Astrocyte of the spinal cord (primary cell): Measurements from ENCODE around the gene SYT9.

Source experiments
- DNase-seq: peaks from one replicate; pipeline ENCODE4 v3.0.0; 2011; ENCODE audit warnings: low read depth, low spot score
- H3K4me3 ChIP-seq: 2 replicates; pipeline ENCODE4 v1.5.1; 2011; ENCODE audit warnings: low read depth, mild to moderate bottlenecking, low read length, moderate library complexity
- in situ Hi-C: cut with HindIII; loops from 2 replicates; pipeline ENCODE4 v1.10.0; 2017; ENCODE audit warnings: low sequenced_read_pairs
- TF ChIP-seq, protein P1 (sequence below): IDR thresholded peaks from 2 replicates; pipeline ENCODE4 v1.5.1; 2012; ENCODE audit warnings: low read depth, mild to moderate bottlenecking, low read length, inconsistent platforms

The SYT9 gene

DNA sequence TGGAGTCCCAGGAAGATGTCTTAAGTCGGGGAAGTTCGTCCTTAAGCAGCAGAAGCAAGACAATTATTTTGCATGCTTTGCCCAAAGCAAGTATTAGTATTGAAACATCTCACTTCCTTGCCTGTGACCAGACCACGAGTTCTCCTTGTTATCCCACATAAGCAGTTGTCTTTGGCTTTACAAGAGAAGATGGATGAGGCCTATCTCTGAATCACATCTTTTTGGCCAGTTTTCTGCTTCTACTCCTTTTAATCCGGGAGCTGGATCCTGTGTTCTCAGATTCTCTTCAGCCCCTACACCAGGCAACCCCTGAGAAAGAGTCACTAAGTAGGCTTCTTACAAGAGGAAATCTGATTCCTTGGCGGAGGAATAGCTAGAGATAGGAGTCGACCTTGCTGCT, 2.1 kb downstream of the SYT9 start:
- in situ Hi-C loops = no loop called here
- DNase-seq = no peak
- no peak overlapping the region for H3K4me3 ChIP-seq
- TF ChIP-seq, protein P1, sequence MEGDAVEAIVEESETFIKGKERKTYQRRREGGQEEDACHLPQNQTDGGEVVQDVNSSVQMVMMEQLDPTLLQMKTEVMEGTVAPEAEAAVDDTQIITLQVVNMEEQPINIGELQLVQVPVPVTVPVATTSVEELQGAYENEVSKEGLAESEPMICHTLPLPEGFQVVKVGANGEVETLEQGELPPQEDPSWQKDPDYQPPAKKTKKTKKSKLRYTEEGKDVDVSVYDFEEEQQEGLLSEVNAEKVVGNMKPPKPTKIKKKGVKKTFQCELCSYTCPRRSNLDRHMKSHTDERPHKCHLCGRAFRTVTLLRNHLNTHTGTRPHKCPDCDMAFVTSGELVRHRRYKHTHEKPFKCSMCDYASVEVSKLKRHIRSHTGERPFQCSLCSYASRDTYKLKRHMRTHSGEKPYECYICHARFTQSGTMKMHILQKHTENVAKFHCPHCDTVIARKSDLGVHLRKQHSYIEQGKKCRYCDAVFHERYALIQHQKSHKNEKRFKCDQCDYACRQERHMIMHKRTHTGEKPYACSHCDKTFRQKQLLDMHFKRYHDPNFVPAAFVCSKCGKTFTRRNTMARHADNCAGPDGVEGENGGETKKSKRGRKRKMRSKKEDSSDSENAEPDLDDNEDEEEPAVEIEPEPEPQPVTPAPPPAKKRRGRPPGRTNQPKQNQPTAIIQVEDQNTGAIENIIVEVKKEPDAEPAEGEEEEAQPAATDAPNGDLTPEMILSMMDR = no peak

DNA sequence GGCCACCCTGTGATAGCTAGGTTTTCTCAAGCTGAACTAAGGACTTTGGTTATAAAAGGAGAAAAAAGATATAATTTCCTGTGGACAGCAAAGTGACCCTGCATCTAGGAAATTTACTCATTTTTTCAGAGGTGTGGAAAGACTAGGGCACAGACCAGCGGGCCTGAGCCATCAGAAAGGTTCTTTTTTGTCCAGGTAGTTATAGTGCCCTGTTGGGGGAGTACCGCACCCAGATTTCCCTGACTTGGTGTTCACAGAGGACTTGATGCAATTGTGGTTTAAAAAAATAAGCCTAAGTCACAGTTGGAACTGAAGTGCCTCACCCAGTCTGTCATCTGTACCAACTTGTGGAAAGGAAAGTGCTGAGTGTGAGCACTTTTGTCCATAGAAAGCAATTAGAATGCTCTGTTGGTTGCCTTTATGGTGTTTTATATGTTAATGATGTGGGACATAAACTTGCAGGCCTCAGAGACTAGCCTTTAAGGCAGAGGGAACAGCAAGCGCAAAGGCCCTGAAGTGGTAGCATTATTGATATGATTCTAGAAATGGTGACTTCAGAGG, 3.1 kb downstream of the SYT9 start:
- TF ChIP-seq, protein P1 = no peak
- no peak overlapping the region for H3K4me3 ChIP-seq
- DNase-seq = no peak
- in situ Hi-C loops = no loop called here

DNA sequence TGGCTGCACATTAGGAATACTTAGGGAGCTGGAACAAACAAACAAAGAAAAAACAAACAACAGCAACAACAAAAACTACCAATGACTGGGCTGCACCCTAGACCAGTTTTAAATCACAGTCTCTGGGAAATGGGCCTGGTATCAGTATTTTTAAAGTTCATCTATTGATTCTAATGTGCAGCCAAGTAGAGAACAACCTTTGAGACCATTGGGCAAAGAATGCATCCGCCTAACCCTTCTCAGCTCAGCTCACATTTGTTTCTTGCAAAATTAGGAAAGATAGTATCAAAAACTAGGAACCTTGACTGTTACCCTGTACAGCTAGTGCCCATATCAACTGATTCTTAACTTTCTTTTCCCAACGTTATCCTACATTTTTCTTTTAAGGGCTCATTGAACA, 5.2 kb downstream of the SYT9 start:
- in situ Hi-C loops = no loop called here

DNA sequence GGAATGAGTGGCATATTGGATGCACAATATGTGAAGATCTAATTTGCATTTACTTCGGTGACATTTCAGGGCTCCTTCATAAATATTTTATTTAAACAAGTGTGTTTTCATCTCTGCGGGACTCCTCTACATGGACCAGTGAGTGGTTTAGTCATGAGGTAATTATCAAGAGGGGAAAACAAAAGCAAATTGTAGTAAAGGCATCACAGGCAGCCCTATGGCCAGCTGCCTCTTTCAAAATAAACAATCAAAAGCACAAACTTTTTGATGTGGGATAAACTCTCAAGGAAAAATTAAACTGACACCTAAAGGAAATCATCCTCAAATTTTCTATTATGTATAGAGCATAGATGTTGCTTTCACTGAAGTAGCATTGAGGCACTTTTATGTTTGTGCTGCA, 6.0 kb downstream of the SYT9 start:
- DNase-seq = no peak
- in situ Hi-C loops = no loop called here
- TF ChIP-seq, protein P1 = no peak
- H3K4me3 ChIP-seq = no peak overlapping the region

More for the DNA sequence above, 5.2 kb downstream of the SYT9 start:
- no peak overlapping the region for H3K4me3 ChIP-seq
- TF ChIP-seq, protein P1 = no peak
- no peak for DNase-seq

DNA sequence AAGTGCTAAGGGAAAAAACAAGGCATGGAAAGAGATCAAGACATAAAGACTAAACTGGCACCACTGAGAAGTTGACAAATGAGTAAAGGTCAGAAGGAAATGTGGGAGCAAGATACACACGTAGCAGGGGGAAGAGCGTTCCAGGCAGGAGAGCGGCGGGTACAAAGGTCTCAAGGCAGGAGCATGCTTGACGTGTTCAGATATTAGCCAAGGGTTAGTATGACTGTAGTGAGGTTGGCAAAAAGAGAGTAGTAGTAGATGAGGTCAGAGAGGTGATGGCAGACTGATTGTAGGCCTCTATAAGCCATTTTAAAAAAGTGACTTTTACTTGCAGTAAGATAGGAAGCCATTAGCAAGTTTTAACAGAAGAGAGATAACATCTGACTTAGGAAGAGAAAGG, 9.9 kb downstream of the SYT9 start:
- no peak for DNase-seq
- H3K4me3 ChIP-seq = no peak overlapping the region
- TF ChIP-seq, protein P1 = no peak
- in situ Hi-C loops = no loop called here

DNA sequence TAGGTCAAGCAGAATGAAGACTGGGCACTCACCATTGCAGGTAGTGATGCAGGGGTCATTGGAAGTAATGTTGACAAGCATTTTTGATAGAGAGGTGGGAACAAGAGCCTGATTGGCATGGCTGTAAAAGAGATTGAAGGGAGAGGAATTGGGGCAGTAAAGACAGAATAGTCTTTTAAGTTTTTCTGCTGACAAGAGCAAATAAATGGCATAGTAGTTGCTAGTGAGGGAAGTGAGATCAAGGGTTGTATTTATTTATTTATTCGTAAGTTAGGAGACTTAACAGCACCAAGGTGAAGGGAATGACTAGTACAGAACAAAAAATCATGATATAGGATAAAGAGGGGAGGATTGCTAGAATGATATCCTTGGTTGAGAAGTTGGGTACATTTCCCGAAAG, 11.0 kb downstream of the SYT9 start:
- no peak for DNase-seq
- TF ChIP-seq, protein P1 = no peak
- in situ Hi-C loops = no loop called here
- H3K4me3 ChIP-seq = no peak overlapping the region

DNA sequence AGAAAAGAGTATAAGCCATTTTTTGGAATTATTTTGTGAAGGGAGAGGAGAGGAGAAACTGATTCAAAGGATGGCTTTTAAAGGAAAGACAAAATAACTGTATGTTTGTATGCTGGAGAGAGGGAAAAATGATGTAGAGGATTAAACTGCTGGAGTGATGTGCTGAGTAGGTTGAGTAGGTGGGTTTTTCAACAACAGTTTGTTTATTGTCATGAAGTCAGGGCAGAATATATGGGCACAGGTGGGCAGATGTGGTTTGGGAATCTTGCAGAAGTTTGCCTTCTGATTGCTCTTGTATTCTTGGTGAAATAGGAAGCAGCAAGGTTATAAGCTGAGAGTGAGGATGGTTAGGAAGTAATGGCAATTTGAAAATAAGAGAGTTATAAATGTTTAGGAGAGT, 12.1 kb downstream of the SYT9 start:
- TF ChIP-seq, protein P1 = no peak
- in situ Hi-C loops = no loop called here
- DNase-seq = no peak
- H3K4me3 ChIP-seq = no peak overlapping the region
